NT2/D1 (cell line): ENCODE data around the gene EPB41L4A.

ENCODE experiments used
- DNase-seq: peaks from one replicate; pipeline ENCODE4 v3.0.0-alpha.2; 2011; ENCODE audit warnings: low read depth, low spot score
- H3K27me3 ChIP-seq: 2 replicates; pipeline ENCODE4 v1.6.0; 2011; ENCODE audit warnings: mild to moderate bottlenecking; ENCODE audit not compliant: insufficient read length, insufficient read depth
- H3K36me3 ChIP-seq: 2 replicates; pipeline ENCODE4 v1.6.1; 2011; ENCODE audit warnings: mild to moderate bottlenecking, low read length, mixed read lengths; ENCODE audit not compliant: insufficient read depth, insufficient read length
- H3K4me1 ChIP-seq: 2 replicates; pipeline ENCODE4 v1.5.1; 2011; ENCODE audit not compliant: insufficient read depth, insufficient read length
- H3K4me3 ChIP-seq: 2 replicates; pipeline ENCODE4 v1.5.1; 2011; ENCODE audit warnings: low read depth; ENCODE audit not compliant: insufficient read length
- H3K9ac ChIP-seq: 2 replicates; pipeline ENCODE4 v1.6.0; 2011; ENCODE audit warnings: low read depth; ENCODE audit not compliant: insufficient read length
- H3K9me3 ChIP-seq: 2 replicates; pipeline ENCODE4 v1.5.1; 2011; ENCODE audit warnings: mild to moderate bottlenecking, low read length; ENCODE audit not compliant: insufficient read depth
- SUZ12 ChIP-seq: IDR thresholded peaks from 2 replicates; pipeline ENCODE4 v1.6.1; 2011; ENCODE audit not compliant: insufficient read length, insufficient read depth; ENCODE audit errors: extremely low read depth
- YY1 ChIP-seq: IDR thresholded peaks from 2 replicates; pipeline ENCODE4 v1.6.1; 2011; ENCODE audit not compliant: insufficient read length, insufficient read depth
- ZNF274 ChIP-seq: IDR thresholded peaks from 2 replicates; pipeline ENCODE4 v1.6.1; 2011; ENCODE audit warnings: mild to moderate bottlenecking, low read depth, low read length

EPB41L4A gene

DNA sequence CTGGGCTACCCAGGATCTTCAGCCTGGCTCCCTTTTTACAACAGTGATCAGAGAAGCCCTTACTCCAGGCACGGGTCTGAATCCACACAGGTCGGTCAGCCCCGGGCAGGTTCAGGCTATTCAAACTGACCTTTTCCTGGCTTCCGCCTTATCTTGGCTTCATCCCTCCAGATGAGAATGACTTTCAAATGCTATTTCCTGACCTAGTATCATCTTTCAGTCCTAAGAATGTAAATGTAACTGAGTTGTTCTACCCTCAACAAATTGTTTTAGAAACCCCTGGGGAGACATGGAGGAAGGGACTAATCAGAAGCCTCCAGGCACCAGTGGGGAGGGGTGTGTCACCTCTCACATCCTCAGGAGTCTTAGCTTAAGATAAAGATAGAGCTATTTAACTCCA, 213.2 kb downstream of the EPB41L4A start:
- no peak overlapping the region for H3K9ac ChIP-seq

DNA sequence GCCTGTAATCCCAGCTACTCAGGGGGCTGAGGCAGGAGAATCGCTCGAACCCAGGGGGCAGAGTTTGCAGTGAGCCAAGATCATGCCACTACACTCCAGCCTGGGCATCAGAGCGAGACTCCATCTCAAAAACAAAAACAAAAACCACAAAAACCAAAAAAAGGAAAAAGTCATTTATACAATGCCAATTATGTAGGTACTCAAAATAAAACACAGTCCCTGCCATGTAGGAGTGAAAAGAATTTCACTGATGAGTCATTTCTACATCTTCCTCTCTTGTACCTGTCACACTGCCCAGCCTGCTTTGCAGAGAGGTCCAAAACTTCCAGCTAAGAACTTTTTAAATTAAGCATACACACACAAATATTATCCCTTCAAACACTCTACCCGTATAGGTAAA, 215.8 kb downstream of the EPB41L4A start:
- TF ChIP-seq ZNF274 (no peak), YY1 (no peak), SUZ12 (no peak)
- Histone ChIP-seq H3K9ac (no peak overlapping the region), H3K4me3 (no peak overlapping the region), H3K36me3 (no peaks in the 10 kb centered on the region), H3K27me3 (no peaks in the 10 kb centered on the region), H3K4me1 (no peaks in the 10 kb centered on the region), H3K9me3 (no peaks in the 10 kb centered on the region)
- DNase-seq: no peak

More for the DNA sequence above, 213.2 kb downstream of the EPB41L4A start:
- Histone ChIP-seq H3K4me3 (no peak overlapping the region), H3K9me3 (no peaks in the 10 kb centered on the region), H3K36me3 (no peaks in the 10 kb centered on the region), H3K4me1 (no peaks in the 10 kb centered on the region), H3K27me3 (no peaks in the 10 kb centered on the region)
- TF ChIP-seq SUZ12 (no peak), YY1 (no peak), ZNF274 (no peak)
- DNase-seq: peak; percentile 23

DNA sequence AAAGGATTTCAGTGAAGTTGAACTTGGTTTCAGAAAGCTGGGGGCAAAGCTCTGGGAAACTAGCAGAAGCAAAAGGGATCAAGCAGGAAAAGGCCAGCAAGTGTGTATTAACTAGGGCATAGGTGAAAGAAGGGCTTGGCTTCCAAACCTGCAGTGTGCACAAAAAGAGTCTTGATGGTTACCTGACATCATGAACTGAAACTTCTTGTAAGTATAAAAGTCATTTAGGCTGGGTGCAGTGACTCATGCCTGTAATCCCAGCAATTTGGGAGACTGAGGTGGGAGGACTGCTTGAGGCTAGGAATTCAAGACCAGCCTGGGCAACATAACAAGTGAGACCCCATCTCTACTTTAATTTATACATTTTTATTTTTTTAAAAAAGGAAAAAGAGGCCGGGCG, 216.4 kb downstream of the EPB41L4A start:
- no peak for DNase-seq
- Histone ChIP-seq H3K4me1 (no peaks in the 10 kb centered on the region), H3K9ac (no peak overlapping the region), H3K9me3 (no peaks in the 10 kb centered on the region), H3K4me3 (no peak overlapping the region), H3K36me3 (no peaks in the 10 kb centered on the region), H3K27me3 (no peaks in the 10 kb centered on the region)
- TF ChIP-seq YY1: no peak
- TF ChIP-seq ZNF274: no peak
- no peak for TF ChIP-seq SUZ12

DNA sequence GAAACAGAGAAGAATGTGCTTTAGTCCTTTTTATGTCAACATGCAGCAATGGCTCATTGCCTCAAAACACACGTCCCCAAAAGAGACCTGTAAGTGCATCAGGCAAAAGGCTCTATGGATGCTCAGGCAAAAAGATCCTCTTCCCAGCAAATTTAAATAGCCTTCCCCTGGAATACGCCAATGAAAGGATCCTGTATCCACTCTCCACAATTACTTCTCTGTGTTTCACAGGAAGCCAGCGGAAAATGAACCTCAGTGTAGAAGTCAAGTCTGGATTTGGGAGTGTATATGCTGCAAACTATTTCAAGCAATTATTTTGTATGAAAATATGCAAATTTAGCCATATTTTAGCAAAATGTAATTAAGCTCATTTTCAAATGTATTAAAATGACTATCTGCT, 217.9 kb downstream of the EPB41L4A start:
- Histone ChIP-seq H3K36me3 (no peaks in the 10 kb centered on the region), H3K9ac (no peak overlapping the region), H3K4me3 (no peak overlapping the region), H3K9me3 (no peaks in the 10 kb centered on the region), H3K4me1 (no peaks in the 10 kb centered on the region), H3K27me3 (no peaks in the 10 kb centered on the region)
- DNase-seq: no peak
- TF ChIP-seq YY1 (no peak), ZNF274 (no peak)

DNA sequence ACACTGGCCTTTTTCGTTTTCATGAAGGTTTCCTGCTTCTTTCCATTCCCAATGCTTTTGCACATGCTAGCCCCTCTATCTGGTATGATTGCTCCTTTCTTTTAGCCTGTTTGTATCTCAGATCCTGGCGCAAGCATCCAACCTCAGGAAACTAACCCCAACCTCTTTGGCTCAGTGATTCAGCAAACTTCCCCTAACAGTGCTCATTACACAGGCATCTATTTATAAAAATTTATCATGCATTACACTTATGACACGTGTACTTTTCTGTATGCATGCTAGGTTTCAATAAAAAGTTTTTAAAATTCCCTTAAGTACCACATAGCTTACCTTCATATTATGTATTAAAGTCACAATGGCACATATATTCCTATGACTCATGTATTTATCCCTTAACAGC, 218.9 kb downstream of the EPB41L4A start:
- Histone ChIP-seq H3K27me3 (no peaks in the 10 kb centered on the region), H3K4me3 (no peak overlapping the region), H3K36me3 (no peaks in the 10 kb centered on the region), H3K9ac (no peak overlapping the region), H3K9me3 (no peaks in the 10 kb centered on the region), H3K4me1 (no peaks in the 10 kb centered on the region)
- TF ChIP-seq ZNF274: no peak
- TF ChIP-seq SUZ12: no peak
- no peak for TF ChIP-seq YY1
- DNase-seq: no peak

DNA sequence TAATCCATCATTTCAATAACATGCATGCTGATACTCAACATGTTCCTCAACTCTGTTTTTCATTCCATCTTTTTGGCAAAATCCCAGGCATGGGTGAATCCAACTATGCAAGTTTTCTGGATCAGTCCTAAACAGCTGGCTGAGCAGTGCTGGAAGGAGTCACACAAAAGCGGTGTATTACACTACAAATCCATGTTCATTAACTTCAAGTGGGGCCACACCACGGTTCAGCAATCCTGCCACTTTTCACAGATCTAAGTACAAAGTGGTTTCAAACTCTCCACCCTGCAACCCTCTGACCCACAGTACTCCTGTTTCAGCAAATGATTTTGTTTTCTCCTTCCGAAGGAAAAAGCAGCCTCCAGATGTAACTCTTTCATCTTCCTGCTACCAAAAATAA, 222.5 kb downstream of the EPB41L4A start:
- Histone ChIP-seq H3K9ac (no peak overlapping the region), H3K4me3 (no peak overlapping the region), H3K4me1 (no peaks in the 10 kb centered on the region), H3K9me3 (no peaks in the 10 kb centered on the region), H3K27me3 (no peaks in the 10 kb centered on the region), H3K36me3 (no peaks in the 10 kb centered on the region)
- DNase-seq: no peak
- TF ChIP-seq SUZ12 (no peak), YY1 (no peak)

DNA sequence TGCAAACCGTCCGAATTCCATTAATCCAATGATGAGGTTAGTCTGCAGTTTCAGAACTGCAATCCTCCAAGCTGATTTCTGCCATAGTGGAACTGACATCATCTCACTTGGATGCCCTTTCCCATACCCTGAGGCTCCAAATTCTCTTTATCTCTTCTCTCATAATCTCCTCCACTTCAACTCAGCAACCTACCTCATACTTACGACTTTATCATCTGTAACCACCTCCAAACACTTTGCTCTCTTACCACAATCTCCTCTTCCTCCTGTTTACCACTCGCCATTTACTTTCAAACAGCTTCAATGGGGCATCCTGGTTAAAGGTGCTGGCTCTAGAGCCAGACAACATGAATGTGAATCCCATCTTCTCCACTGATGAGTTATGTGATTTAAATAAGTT, 223.2 kb downstream of the EPB41L4A start:
- DNase-seq: no peak
- TF ChIP-seq SUZ12: no peak
- no peak for TF ChIP-seq ZNF274
- TF ChIP-seq YY1: no peak
- H3K9ac ChIP-seq: no peak overlapping the region
- H3K4me1 ChIP-seq: no peaks in the 10 kb centered on the region
- no peaks in the 10 kb centered on the region for H3K36me3 ChIP-seq
- H3K9me3 ChIP-seq: no peaks in the 10 kb centered on the region
- H3K27me3 ChIP-seq: no peaks in the 10 kb centered on the region
- H3K4me3 ChIP-seq: no peak overlapping the region

DNA sequence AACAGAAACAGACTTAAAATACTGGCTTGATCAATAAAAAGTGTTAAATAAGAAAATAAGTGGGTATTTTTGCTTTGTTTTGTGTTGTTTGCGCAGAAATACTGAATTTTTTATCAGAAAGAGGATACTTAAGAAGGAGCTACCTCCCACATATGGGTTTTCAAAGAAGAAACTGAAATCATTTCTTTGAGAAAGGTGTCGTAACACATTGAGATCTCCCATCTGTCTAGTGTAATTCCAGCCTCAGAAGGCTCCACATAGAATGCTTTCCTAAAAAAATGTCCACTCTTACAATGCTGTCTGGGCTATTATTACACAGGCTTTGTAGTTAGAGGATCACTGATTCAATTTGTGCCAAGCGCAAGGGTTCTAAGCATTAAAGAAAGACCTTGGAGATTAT, 226.2 kb downstream of the EPB41L4A start:
- TF ChIP-seq SUZ12 (no peak), ZNF274 (no peak), YY1 (no peak)
- H3K9me3 ChIP-seq: no peaks in the 10 kb centered on the region
- H3K4me1 ChIP-seq: no peaks in the 10 kb centered on the region
- no peak overlapping the region for H3K4me3 ChIP-seq
- H3K27me3 ChIP-seq: no peaks in the 10 kb centered on the region
- no peak for DNase-seq
- H3K36me3 ChIP-seq: no peaks in the 10 kb centered on the region
- no peak overlapping the region for H3K9ac ChIP-seq
